ENCODE measurements around the gene CIAO3. TPM values are rescaled to one million over a fixed set of nuclear protein-coding genes. Genes with fewer than 3 reads are reported as not detected.
A peak's percentile ranks its signal among the peaks of the same experiment; 100 is the strongest.

The CIAO3 gene
- 38.7 TPM for polyA plus RNA-seq (2013, experiment 1 of 2)
- polyA plus RNA-seq (2013, experiment 2 of 2), result 27.2 TPM

DNA sequence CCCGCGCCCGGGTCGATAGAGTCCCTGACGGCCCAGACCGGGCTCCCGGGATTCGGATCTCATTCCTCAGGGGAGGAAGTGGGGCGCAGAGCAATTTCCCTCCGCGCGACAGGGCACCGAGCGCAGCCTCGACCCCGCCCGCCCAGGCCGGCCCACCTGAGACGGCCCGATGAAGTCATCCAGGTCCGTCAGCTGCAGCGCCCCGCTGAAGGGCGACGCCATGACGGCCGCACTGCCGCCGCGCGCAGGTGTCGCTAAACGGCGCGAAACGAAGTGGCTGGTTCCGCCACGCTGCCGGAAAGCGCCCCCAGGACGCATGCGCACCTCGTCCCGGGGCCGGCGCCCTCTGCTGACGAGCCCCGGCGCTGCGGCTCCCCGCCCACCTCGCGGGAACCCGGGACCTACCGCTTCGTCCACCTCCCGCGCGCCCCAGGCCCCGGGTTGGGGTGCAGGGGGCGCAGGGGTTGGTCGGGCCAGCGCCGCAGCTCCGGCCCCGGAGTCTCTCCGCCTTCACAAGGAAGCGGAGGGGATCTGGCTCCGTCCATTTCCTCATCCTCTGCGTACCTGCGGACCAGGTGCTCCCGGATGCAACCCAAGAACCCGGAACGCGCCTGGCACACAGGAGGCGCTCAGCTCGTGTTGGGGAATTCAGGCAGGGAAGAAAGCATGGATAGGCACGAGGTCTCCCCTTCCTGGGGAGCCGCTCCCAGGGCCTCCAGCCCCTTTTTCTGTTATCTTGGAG, at the start of gene CIAO3:
CIAO3 (minus strand) TSS at position 234 of the 742 bp plus-strand sequence; CDS start at position 222, 12 bp downstream.
- Histone ChIP-seq H3K4me3 (ENCODE audit: extremely low read depth, insufficient read depth, low read length, poor library complexity, severe bottlenecking) (peak within 1 kb of the TSS; percentile 82), H3K27ac (ENCODE audit: low read depth, low read length, severe bottlenecking) (no peak within 1 kb of the TSS), H3K36me3 (ENCODE audit: control insufficient read depth, insufficient read depth, low read length) (peaks cover 31% of the 10 kb centered on the region), H3K9me3 (ENCODE audit: control insufficient read depth, low read length) (no peaks in the 10 kb centered on the region), H3K4me1 (ENCODE audit: control insufficient read depth, insufficient read depth, low read length, poor library complexity, severe bottlenecking) (no peaks in the 10 kb centered on the region)
- WGBS, 2 experiments (ENCODE audit: insufficient coverage in 2 of 2), result 0% methylated on average over 74 to 75 of the region's 79 CpGs

DNA sequence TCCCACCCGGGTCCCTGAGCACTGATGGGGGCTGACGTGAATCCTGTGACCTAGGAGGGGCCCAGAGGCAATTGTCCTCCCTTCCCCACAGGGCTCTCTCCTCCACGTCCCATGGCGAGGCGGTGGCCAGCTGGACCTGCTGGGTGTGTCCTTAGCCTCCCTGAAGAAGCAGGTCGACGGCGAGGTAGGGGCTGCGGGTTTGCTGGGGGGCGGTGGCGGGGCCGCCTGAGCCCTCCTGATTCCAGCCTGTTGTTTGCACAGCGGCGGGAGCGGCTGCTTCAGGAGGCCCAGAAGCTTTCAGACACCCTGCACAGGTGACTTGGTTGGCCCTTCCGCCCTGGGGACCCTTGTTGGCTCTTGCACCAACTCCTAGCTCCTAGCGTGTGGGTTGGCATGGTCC, 49.3 kb upstream of the CIAO3 start:
- Histone ChIP-seq H3K27ac (ENCODE audit: low read depth, low read length, severe bottlenecking) (no peak overlapping the region), H3K4me3 (ENCODE audit: extremely low read depth, insufficient read depth, low read length, poor library complexity, severe bottlenecking) (no peak overlapping the region), H3K36me3 (ENCODE audit: control insufficient read depth, insufficient read depth, low read length) (peaks cover 62% of the 10 kb centered on the region), H3K4me1 (ENCODE audit: control insufficient read depth, insufficient read depth, low read length, poor library complexity, severe bottlenecking) (no peaks in the 10 kb centered on the region), H3K9me3 (ENCODE audit: control insufficient read depth, low read length) (no peaks in the 10 kb centered on the region)
- 96 to 97% methylated on average over 13 to 17 of the region's 17 CpGs for WGBS, 2 experiments (ENCODE audit: insufficient coverage in 2 of 2)

GRCh38 chr16:789191-789850, 48.5 kb upstream of the CIAO3 start:
- peaks cover 66% of the 10 kb centered on the region for H3K36me3 ChIP-seq (ENCODE audit: control insufficient read depth, insufficient read depth, low read length)
- H3K4me3 ChIP-seq (ENCODE audit: extremely low read depth, insufficient read depth, low read length, poor library complexity, severe bottlenecking), result peak overlapping the region; percentile 79
- no peak overlapping the region for H3K27ac ChIP-seq (ENCODE audit: low read depth, low read length, severe bottlenecking)
- WGBS, 2 experiments (ENCODE audit: insufficient coverage in 2 of 2), result 65 to 76% methylated on average over 20 to 33 of the region's 33 CpGs
- no peaks in the 10 kb centered on the region for H3K4me1 ChIP-seq (ENCODE audit: control insufficient read depth, insufficient read depth, low read length, poor library complexity, severe bottlenecking)
- no peaks in the 10 kb centered on the region for H3K9me3 ChIP-seq (ENCODE audit: control insufficient read depth, low read length)

GRCh38 chr16:788399-789126, 47.8 kb upstream of the CIAO3 start, which contains the start of gene CHTF18:
TSS of gene CHTF18 (plus strand) at chr16:788620. CDS start at chr16:788685, 65 bp downstream.
- WGBS, 2 experiments (ENCODE audit: insufficient coverage in 2 of 2), result 1% methylated on average over 59 to 82 of the region's 97 CpGs
- Histone ChIP-seq H3K4me1 (ENCODE audit: control insufficient read depth, insufficient read depth, low read length, poor library complexity, severe bottlenecking) (no peaks in the 10 kb centered on the region), H3K4me3 (ENCODE audit: extremely low read depth, insufficient read depth, low read length, poor library complexity, severe bottlenecking) (peak within 1 kb of the TSS; percentile 83), H3K9me3 (ENCODE audit: control insufficient read depth, low read length) (no peaks in the 10 kb centered on the region), H3K27ac (ENCODE audit: low read depth, low read length, severe bottlenecking) (peak within 1 kb of the TSS; percentile 29), H3K36me3 (ENCODE audit: control insufficient read depth, insufficient read depth, low read length) (peaks cover 61% of the 10 kb centered on the region)

DNA sequence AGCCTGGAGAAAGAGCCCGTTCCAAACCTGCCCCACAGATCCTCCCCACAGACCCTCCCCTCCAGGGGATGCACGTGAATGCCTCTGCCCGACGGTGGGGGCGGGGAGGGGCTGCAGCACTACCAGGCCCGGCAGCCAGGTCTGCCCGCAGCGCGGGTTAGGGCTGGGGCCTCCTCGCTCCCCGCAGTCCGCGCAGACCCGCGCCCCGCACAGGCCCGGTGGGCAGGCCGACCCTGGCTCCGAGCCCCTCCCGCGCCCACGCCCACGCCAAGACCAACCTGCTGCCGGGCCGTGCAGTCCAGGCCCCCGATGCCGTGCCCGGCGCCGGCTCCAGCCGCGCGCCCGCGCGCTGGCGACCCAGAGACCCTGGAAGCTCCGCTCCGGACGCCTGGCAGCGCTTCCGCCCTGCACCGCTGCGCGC, 47.2 kb upstream of the CIAO3 start, which contains the start of gene RPUSD1:
RPUSD1 (minus strand) TSS at position 404 of the 421 bp plus-strand sequence. CDS start 644 bp downstream, outside the sequence.
- peaks cover 55% of the 10 kb centered on the region for H3K36me3 ChIP-seq (ENCODE audit: control insufficient read depth, insufficient read depth, low read length)
- 0% methylated on average over 24 to 30 of the region's 45 CpGs for WGBS, 2 experiments (ENCODE audit: insufficient coverage in 2 of 2)
- H3K27ac ChIP-seq (ENCODE audit: low read depth, low read length, severe bottlenecking), result peak within 1 kb of the TSS; percentile 29
- no peaks in the 10 kb centered on the region for H3K4me1 ChIP-seq (ENCODE audit: control insufficient read depth, insufficient read depth, low read length, poor library complexity, severe bottlenecking)
- H3K4me3 ChIP-seq (ENCODE audit: extremely low read depth, insufficient read depth, low read length, poor library complexity, severe bottlenecking), result peak within 1 kb of the TSS; percentile 83
- no peaks in the 10 kb centered on the region for H3K9me3 ChIP-seq (ENCODE audit: control insufficient read depth, low read length)

DNA sequence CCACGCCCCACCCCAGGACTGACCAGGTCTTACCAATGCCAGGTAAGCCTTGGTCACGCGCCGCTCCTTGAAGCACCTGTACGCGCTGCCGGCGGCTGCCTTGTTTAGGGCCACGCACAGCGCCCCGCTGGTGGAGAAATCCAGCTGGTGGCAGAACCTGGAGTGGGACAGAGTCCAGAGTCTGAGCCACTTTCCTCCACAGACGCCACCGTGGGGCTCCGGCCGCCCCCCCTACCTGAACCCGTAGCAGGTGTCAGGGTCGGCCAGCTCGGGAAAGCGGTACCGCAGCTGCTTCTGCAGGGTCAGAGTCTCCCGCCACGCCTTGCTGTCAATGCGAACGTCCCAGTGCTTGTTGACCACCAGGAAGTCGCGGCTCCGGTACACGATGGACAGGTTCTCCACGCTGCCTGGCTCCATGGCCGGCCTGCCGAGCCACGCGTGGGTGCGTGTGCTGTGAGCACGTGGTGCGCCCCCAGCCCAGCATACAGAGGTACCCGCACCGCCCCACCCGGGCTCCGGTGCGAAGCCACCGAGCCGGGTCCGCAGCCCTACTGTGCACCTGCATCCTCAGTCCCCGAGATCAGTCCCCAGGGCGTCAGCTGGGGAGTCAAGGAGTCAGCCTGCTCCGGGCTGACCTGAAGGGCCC, 46.6 kb upstream of the CIAO3 start:
- Histone ChIP-seq H3K4me3 (ENCODE audit: extremely low read depth, insufficient read depth, low read length, poor library complexity, severe bottlenecking) (peak overlapping the region; percentile 83), H3K36me3 (ENCODE audit: control insufficient read depth, insufficient read depth, low read length) (peaks cover 52% of the 10 kb centered on the region), H3K27ac (ENCODE audit: low read depth, low read length, severe bottlenecking) (no peak overlapping the region), H3K9me3 (ENCODE audit: control insufficient read depth, low read length) (no peaks in the 10 kb centered on the region), H3K4me1 (ENCODE audit: control insufficient read depth, insufficient read depth, low read length, poor library complexity, severe bottlenecking) (no peaks in the 10 kb centered on the region)
- 50% methylated on average over 37 to 45 of the region's 47 CpGs for WGBS, 2 experiments (ENCODE audit: insufficient coverage in 2 of 2)

GRCh38 chr16:785563-786535, 45.1 kb upstream of the CIAO3 start:
- Histone ChIP-seq H3K27ac (ENCODE audit: low read depth, low read length, severe bottlenecking) (no peak overlapping the region), H3K9me3 (ENCODE audit: control insufficient read depth, low read length) (no peaks in the 10 kb centered on the region), H3K4me3 (ENCODE audit: extremely low read depth, insufficient read depth, low read length, poor library complexity, severe bottlenecking) (no peak overlapping the region), H3K36me3 (ENCODE audit: control insufficient read depth, insufficient read depth, low read length) (peaks cover 37% of the 10 kb centered on the region), H3K4me1 (ENCODE audit: control insufficient read depth, insufficient read depth, low read length, poor library complexity, severe bottlenecking) (no peaks in the 10 kb centered on the region)
- 64 to 71% methylated on average over 45 to 49 of the region's 58 CpGs for WGBS, 2 experiments (ENCODE audit: insufficient coverage in 2 of 2)

DNA sequence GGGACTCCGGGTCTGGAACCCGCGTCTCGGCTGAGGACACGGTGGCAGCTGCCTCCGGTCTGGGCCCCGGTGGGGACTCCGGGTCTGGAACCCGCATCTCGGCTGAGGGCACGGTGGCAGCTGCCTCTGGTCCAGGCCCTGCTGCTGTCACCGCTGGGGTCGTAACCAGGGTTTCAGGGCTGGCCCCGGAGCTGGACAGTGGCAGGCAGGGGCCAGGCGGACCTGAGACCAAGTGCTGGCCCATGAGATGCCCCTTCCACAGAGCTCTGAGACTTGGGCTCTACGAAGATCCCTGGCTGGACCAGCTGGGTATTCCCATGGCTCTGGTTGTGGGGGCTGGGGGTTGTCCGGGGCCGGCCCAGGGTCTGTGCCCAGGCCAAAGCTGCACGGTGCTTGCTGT, 43.6 kb upstream of the CIAO3 start:
- Histone ChIP-seq H3K4me1 (ENCODE audit: control insufficient read depth, insufficient read depth, low read length, poor library complexity, severe bottlenecking) (no peaks in the 10 kb centered on the region), H3K27ac (ENCODE audit: low read depth, low read length, severe bottlenecking) (no peak overlapping the region), H3K36me3 (ENCODE audit: control insufficient read depth, insufficient read depth, low read length) (peaks cover 22% of the 10 kb centered on the region), H3K4me3 (ENCODE audit: extremely low read depth, insufficient read depth, low read length, poor library complexity, severe bottlenecking) (no peak overlapping the region), H3K9me3 (ENCODE audit: control insufficient read depth, low read length) (no peaks in the 10 kb centered on the region)
- 97% methylated on average over 12 to 19 of the region's 19 CpGs for WGBS, 2 experiments (ENCODE audit: insufficient coverage in 2 of 2)

DNA sequence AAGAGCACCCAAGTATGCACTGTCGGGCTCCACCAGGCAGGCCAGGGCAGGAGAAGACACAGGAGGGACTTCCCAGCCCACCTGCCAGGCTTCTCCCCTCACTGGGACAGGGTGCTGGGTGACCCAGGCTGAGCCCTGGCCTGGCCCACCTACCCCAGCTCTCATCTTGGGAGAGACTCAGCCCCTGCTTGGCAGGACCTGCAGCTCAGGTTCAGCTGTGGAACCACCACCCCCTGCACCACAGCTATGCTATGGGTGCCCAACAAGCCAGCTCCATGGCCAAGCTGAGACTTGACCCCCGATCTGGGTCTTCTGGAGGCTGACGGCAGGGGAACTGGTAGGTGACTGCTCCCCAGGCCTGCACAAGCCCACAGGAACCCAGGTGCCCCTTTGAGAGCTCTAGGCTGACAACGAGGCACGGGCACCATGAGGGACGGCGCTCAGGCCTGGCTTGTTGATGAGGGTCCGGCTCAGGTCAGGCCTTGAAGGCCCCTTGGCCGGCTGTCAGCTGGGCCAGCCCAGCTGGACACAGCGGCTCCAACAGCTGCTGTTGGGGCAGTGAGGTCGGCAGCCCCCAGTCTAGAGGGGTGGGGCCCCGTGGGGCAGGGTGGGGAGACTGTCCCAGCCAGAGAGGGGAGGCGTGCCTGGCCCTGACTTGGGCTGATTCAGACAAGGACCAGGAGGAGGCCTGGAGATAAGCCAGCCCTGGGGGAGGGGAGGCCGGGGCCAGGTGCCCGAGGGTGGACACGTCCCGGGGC, 42.8 kb upstream of the CIAO3 start:
- H3K4me1 ChIP-seq (ENCODE audit: control insufficient read depth, insufficient read depth, low read length, poor library complexity, severe bottlenecking), result peaks cover 2% of the 10 kb centered on the region
- H3K4me3 ChIP-seq (ENCODE audit: extremely low read depth, insufficient read depth, low read length, poor library complexity, severe bottlenecking), result no peak overlapping the region
- no peaks in the 10 kb centered on the region for H3K9me3 ChIP-seq (ENCODE audit: control insufficient read depth, low read length)
- peaks cover 22% of the 10 kb centered on the region for H3K36me3 ChIP-seq (ENCODE audit: control insufficient read depth, insufficient read depth, low read length)
- H3K27ac ChIP-seq (ENCODE audit: low read depth, low read length, severe bottlenecking), result no peak overlapping the region
- WGBS, 2 experiments (ENCODE audit: insufficient coverage in 2 of 2), result 84 to 88% methylated on average over 12 to 15 of the region's 17 CpGs

Measured in mesodermal cell (in vitro differentiated cells).